Stimulated activated CD4-positive, alpha-beta T cell treated with anti-CD3 and anti-CD28 coated beads, Interleukin-12 subunit alpha, Interleukin-12 subunit beta, amount 100 ng/mL, for 48 hours (primary cell): ENCODE results near the gene TMED1.

ENCODE experiments used
- DNase-seq, 3 donors: peaks; one replicate each; pipeline ENCODE4 v3.0.0-alpha.2; 2020; ENCODE audit warnings: low read depth in 2 of 3, low spot score in 1 of 3

TMED1 gene

GRCh38 chr19:10831987-10832938, 3.7 kb downstream of the TMED1 start:
- no peak for DNase-seq

- DNase-seq, result no peak
Observed at GRCh38 chr19:10830931-10831779, 4.9 kb downstream of the TMED1 start.

DNA sequence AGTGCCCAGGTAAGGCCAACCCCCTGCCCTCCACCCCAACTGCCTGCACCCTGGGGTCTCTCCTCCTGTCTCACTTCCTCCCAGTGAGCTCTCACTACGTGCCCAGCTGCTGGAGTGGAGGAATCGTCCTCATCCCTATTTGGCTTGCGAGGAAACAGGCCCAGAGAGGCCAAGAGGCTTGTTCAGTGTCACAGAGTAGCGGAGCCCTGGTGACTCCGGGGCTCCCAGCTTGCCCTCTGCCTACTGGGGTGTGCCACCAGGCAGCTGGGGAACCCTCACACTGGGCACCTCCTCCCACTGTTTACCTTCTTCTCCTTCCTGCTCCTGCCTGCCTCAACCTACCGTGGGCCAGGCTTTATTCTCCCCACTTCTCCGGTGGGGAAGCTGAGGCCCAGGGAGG, 5.6 kb downstream of the TMED1 start:
- no peak for DNase-seq

- no peak for DNase-seq
Observed at GRCh38 chr19:10829967-10830366, 6.0 kb downstream of the TMED1 start.

DNA sequence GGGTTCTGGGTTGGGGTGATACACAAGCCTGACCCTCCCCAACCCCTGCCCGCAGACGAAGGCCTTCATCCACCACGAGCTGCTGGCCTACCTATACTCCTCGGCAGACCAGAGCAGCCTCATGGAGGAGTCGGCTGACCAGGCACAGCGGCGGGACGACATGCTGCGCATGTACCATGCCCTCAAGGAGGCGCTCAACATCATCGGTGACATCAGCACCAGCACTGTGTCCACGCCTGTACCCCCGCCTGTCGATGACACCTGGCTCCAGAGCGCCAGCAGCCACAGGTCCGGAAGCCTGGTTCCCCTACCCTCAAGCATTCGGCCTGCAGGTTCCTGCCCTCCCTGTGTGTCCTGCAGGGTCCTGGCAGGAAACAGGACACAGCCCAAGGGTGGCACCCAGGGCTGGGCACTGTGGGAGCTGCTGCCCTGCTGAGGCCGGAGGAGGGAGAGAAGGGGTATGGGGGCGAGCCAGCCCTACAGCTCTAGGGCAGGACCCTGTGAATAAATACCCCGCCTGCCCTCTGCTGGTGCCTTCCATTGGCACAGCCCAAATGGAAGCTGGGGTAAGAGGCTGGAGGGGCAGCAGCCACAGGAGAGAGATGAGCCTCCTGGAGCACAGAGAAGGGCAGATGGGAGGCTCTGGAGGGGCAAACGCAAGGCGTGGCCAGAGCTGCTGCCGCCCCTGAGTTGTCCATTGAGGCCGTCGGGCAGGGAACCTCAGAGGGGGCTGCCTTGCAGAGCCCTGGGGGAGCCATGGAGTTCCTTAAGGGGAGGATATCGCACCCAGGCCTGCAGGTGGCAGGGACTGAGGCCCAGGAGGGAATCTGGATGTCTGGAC, 6.8 kb downstream of the TMED1 start:
- no peak for DNase-seq

DNA sequence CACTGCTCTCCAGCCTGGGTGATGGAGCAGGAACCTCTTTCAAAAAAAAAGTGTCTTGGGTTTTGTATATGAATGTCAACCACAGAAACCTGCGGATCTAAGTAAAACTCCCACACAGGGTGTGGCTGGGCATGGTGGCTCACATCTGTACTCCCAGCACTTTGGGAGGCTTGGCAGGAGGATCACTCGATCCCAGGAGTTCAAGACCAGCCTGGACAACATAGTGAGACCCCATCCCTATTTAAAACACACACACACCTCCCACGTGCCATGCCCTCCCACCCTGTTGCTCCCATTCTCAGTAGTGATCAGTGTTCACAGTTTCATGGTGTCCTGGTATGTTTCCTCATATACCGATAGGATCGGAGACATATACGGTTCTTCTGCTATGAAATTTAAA, 9.2 kb downstream of the TMED1 start:
- DNase-seq, result no peak

DNA sequence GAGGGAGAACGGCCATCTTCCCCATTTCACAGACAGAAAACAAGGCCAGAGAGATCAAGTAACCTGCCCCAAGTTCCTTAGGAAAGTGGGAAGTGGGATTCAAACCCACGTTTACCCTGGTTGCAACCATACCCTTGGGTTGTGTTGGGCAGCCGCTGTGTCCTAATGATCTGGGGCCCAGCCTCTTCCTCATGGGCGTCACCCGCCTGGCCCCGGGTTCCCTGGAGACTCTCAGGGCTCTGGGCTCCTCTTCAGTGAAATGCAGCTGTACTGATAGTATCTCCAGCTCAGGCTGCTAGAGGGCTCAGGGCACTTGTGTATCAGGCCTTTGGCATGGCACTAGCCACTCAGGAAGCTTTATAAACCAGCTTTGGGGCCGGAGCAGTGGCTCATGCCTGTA, 9.8 kb downstream of the TMED1 start:
- DNase-seq, result no peak

DNA sequence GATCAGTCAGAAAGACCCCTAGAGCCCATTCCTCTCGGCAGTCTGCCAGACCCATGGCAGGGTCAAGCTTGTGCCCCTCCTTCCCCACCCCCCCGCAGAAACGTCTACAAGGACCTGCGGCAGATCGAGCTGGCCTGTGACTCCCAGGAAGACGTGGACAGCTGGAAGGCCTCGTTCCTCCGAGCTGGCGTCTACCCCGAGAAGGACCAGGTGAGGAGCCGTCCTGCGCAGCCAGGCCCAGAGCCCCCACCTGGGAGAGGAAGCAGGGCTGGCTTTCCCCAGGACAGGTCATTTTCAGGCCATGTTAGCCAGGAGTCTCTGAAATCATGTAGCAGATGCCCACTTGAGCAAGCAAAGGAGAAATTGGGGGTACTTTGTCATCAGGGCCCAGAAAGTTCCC, 12.3 kb downstream of the TMED1 start:
- DNase-seq, result no peak

- no peak for DNase-seq
Observed at GRCh38 chr19:10820173-10820572, 15.8 kb downstream of the TMED1 start.

DNA sequence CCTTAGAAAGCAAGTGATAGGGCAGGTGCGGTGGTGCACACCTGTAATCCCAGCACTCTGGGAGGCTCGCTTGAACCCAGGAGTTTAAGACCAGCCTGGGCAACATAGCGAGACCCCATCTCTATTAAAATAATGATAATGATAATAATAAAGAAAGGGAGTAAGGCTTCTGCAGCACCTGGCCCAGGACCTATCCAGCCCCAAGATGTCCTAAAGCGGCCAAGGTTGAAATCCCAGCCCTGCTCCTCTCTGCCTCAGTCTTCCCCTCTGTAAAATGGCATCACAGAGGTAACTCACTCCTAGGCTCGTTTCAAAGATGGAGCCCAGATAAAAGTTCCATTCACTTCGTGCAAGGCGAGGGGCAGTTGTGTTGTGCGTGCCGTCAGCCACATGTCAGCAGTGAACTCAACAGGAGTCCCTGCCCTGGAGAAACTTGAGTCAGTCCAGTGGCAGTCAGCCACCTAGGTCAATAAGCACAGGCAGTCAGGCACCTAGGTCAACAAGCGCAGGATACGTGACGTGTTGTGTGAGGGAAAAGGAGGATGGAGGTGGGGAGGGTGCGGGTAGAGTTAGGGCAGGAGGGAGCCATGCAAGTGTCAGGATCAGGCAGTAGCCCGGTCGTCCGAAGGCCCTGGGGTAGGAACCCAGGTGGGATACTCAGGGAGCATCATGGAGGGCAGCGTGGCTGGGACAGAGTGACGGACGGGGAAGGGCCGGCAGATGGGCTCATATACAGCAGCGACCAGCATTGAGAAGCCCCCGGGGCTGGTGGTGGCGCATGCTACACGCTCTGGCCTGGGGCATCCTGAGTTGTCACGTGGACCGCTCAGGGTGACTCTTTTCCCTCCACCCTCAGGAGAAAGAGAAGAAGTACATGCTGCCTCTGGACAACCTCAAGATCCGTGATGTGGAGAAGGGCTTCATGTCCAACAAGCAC, 16.6 kb downstream of the TMED1 start:
- DNase-seq, result no peak

DNA sequence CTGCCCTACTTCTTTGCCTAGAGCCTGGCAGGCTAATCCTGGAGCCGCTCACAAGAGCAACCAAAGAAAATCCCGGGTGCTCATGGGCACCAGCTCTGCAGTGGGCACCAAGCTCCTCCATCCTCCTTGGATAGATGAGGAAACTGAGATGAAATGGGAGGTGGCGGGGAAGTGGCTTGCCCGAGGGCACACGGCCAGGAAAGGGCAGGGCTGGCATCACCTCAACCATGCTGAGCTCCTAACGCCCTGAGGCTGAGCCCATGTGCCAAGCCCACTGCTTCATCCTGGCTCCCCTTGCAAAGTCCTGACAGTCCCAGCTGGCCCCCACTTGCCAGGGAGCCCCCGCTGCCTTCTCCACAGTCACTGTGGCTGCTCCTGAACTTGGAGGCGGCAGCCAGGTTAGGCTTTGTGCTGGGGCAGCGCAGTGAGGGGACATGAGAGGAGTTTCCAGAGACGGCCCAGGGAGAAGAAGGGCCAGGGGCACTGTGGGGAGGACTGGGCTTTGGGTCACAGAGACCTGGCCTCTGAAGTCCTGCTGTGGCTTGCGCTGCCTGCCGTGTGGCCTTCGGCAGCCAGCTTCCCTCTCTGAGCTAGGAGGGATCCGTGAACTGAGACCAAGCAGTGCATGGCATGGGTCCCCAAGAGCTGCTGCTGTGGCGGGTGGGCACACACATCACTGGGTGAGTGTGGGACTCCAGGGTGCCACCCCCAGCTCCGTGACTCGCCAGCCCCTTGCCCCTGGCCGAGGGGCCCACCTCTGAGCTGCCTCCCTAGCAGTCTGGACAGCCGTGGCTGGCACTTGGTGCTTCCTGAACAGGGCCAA, 17.5 kb downstream of the TMED1 start:
- no peak for DNase-seq

DNA sequence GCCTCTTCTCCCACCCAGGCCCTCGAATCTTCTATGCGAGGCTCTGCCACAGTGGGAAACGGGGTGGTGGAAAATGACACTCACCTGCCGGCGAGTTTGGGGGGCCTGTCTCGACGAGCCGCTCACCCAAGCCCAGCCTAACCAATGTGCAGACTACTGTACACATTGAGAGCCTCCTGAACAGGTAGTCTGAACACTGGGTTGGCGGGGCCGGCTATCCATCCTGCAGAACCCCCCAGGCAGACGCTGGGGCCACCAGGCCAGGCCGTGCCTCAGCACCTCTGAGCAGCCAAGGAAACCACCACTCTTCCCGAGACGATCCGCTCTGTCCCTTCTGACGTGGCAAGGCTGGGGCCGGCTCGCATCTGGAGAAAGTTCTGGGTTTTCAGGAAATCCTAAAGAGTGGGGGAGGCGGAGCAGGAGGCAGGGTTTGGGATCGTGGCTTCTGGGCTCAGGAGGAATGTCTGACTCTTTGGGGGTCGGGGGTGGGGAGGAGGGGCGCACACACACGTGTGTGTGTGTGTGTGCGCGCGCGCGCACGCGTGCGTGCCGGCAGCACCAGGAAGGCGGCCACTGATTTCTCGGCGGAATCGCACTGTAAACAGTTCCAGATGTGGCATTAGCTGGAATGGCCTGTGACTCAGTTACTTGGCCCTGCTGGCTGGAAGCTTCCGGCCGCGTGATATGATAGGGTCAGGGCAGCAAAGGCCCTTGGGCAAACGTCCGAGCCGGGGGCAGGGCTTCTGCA, 18.5 kb downstream of the TMED1 start:
- no peak for DNase-seq

GRCh38 chr19:10816691-10817090, 19.3 kb downstream of the TMED1 start:
- no peak for DNase-seq

- no peak for DNase-seq
Observed at GRCh38 chr19:10815969-10816644, 19.9 kb downstream of the TMED1 start.

DNA sequence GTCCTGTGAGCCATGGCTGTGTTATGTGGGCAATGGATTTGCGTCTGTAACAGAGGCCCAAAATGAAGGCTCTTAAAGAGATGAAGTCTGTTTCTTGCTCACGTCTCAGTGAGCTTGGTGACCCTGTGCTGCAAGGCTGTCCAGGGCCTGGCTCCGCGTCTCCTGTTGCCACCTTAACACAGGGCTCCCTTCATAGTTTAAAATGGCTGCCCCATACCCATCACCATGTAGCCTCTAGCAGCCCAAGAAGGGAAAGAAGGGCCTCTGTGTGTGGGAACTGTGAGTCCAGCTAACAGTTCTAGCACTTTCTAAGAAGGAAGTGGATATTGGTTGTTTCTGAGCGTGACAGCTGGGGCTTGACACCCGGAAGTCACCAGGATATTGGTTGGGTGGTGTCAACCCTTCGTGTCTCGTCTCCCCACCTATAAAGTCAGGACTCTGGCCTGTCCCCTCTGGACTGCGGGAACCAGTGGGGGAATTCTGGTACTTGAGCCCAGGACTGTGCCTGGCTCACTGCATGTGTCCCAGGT, 20.9 kb downstream of the TMED1 start:
- DNase-seq, result no peak

DNA sequence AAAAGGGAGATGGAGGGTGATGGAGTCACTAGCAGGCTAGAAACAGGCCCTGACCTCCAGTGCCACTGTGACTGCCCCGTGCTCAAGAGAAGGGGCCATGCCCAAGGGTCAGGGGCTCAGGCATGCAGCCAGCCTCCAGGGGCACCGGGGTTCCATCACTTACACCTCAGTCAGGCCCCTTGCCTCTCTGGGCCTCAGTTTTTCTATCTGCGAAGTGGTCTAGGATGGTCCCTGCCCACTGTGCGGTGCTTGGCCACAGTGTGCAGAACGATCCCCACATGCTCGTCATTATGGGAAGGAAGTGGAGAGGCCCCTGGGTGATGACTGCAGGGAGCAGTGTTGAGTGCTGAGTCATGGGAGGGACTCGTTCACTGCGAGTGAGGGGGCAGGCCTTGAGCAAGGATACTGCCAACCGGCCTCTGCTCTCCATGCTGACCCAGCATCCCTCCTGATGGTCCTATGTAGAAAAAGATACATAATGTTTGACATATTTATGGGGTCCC, 23.1 kb downstream of the TMED1 start:
- peak in 2 of 3 donors; percentile 6 to 18 for DNase-seq

DNA sequence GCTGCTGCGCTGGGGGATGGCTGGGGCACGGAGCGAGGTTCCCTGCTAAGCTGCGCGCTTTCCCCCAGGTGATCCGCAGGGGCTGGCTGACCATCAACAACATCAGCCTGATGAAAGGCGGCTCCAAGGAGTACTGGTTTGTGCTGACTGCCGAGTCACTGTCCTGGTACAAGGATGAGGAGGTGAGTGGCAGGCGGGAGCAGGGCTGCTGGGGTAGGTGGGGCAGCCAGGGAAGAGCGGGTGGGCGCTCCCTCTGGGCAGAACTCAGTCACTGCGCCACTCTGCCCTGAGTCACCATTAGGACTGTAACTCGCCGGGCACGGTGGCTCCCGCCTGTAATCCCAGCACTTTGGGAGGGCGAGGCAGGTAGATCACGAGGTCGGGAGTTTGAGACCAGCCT, 23.8 kb downstream of the TMED1 start:
- no peak for DNase-seq
